NCI-H2081 treated with DMSO at 0.1 percent for 48 hours (cell line): Measurements from ENCODE around the gene CREB1.
"Not testable (repeated sequence)": the region's sequence is repeated elsewhere in the genome, so short reads cannot be mapped to it uniquely, and the experiment has no call there.

Experiments used
- DNase-seq: peaks from one replicate; lab custom pipeline; 2025; lab: John Stamatoyannopoulos, UW

The CREB1 gene

DNA sequence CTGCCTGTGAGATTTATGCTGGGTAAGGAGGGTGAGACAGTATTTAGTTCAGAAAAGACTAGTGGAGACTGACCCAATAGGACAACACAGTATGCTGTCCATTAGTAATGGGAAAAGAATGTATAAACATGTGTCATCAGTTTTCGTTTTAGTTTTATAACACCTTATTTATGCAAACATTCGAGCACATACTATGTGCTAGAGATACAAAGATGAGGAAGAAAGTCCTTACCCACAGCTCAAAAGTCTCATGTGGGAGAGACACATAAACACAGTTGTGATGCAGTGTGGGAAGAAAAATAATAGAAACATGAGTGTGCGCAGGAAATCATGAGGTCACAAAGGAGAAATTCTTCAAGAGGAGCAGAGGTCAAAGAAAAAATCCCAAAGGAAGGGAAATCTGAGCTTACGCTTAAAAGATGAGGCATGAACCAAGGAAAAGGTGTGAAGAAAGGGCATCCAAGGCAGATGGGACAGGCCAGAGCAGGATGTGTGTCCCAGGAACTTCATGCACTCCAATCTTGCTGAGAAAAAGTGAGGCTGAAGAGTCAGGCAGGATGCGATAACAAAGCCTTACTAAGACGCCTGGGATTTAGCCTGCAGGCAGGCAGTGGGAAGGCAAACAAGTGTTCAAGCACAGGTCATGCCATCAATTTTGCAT lies 87.4 kb downstream of the CREB1 start:
- no peak for DNase-seq

DNA sequence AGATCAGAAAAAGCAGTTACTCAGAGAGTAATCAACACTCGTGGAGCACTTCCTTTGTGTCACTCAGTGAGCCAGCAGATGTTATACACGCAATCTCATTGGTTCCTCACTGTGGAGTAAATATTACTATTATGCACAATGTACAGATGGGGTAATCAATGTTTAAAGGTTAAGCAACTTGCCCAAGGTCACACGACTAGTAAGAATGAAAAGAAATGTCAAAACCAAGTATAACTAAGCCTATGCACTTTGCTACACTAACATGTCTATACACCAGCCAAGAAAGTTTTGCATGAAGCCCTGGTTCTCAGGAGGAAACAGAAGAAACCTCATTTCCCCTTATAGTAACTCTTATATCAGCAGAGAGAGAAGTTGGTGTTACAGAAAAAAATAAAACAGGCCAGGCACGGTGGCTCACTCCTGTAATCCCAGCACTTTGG lies 90.0 kb downstream of the CREB1 start:
- DNase-seq, result no peak

DNA sequence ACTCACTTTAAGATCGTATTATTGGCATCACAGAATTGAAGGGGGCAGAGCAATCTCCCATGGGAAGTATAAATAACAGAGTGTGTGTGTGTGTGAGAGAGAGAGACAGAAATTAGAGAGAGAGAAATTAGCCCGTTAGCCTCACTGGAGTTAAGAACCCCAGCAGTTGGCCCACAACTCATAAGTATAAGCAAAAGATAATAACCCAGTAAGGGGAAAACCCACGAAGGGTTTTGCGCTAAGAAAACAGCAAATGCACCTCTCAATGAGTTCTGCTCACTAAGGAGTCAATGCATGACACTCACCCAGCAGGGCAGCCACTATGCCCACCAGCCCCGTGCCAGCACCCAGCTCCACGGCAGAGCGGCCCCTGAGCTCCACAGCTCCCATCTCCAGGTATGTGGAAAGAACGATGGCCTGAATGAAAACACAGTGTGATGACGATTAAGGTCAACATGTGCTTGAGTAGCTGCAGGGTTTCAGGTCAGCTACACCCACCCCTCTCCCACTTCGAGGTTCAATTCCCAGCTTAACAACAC lies 91.8 kb downstream of the CREB1 start:
- DNase-seq, result no peak

DNA sequence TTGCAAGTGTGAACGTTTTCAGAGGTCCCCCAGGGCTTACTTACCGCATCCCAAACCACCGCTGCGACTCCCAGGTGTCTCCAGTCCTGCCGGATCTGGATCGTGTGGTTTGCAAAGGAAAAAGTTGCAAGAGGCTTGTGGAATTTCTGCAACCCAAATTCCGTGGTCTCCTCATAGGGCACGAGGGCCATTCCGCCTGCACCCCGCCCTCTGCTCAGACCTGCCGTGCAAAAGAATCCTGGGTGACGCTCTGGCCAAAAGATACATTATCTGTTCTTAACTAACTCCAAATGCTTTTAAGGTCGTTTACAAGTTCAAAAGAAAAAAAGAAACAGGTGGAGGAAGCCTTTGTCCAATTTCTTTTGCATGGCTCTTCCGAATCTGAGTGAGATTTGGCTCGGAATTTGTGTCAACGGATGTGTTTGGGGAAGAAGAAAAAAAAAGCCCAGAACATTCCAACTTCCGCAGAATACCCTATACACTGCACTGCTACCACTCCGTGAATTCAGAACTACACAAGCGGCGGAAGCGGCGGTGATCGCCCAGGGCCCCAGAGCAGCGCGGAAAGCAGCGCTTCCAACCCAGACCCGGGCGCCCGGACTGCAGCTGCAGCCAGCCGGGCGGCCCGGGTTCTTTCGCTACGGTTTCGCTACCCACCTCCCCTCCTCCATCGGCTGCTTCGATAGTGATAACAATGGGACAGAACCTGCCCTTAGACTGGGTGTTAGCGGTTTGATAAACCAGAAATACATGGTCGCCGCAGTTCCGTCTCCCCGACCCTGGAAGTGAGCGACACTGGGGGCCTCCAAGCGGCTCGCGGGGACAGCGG lies 94.6 kb downstream of the CREB1 start:
- no peak for DNase-seq

DNA sequence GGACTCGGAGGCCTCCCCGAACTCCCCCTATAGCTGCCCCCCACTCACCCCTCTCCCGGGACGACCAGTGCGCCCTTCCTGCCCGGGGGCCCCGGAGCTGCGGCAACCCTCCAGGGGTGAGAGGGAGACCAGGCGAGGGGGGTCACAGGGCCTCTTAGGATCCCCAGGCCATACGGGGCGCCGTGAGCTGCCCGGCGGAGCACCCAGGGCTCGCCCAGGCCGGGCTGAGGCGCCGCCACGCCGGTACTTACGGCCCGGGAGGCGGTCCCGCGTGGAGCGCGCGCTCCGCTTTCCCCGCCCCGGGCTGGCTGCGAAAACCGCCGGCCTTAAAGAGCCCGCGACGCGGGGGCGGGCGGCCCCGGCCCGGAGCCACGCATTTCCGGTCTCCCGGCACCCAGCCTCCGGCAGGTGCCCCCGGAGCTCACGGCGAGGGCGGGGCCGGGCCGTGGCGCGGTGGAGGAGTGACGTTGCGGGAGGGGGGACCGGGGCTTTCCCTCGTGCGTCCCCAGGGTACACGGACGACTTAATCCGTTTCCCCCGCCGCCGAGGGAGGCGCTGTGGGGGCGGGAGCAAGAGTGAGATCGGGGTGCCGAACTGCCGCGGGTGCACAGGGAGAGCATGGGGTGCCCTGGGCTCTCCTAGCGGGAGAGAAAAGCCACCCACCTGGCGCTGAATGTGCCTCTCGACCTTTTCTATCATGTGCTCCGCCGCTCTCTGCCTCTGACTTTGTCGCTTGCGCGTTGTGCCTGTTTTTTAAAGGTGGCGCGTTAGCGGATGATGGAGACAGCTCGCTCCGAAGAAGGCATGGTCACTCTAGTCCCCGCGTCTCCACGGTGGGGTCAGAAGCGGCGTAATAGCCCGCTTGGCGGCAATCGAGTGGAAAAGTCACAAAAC lies 95.5 kb downstream of the CREB1 start, which contains the start of gene METTL21A:
Gene METTL21A (minus strand): TSS at position 381 of the 894 bp plus-strand sequence. CDS start 1,019 bp downstream, outside the sequence.
- peak; percentile 66 for DNase-seq

DNA sequence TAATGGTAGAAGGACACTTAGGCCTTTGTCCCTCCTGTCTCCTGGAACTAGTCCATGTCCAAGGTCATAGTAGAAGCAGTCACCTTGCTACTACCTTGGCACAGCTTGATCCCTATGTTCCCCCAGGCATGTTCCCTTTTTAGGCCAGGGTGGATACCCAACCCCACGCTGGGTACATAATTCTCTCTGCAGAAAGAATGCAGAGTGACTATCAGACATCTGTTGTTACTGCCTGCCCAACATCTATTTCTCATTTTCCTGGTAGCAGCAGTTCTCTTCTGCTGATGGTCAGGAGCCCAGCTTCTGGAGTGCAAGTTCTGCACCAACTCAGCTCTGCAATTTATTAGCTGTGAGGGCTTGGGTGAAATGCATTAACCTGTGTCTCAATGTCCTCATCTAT lies 99.8 kb downstream of the CREB1 start:
- DNase-seq, result no peak

DNA sequence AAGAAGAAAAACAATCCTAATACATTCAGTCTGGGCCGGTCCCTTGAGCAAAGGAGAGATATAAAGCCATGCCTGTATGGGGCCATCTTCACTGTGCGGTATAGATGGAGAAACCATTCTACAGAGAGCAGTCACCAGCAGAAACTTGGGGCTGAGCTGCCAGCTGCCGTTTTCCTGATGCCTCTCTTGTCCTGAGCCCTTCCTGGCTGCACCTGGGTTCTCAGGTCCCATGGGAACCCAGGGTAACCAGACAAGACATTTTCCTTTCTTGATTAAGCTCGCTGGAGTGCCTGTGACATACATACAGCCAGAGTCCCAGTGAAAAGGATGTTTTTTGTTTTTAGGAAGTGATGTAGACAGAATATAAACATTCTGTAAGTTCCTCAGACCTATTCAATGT lies 100.7 kb downstream of the CREB1 start:
- DNase-seq, result no peak

DNA sequence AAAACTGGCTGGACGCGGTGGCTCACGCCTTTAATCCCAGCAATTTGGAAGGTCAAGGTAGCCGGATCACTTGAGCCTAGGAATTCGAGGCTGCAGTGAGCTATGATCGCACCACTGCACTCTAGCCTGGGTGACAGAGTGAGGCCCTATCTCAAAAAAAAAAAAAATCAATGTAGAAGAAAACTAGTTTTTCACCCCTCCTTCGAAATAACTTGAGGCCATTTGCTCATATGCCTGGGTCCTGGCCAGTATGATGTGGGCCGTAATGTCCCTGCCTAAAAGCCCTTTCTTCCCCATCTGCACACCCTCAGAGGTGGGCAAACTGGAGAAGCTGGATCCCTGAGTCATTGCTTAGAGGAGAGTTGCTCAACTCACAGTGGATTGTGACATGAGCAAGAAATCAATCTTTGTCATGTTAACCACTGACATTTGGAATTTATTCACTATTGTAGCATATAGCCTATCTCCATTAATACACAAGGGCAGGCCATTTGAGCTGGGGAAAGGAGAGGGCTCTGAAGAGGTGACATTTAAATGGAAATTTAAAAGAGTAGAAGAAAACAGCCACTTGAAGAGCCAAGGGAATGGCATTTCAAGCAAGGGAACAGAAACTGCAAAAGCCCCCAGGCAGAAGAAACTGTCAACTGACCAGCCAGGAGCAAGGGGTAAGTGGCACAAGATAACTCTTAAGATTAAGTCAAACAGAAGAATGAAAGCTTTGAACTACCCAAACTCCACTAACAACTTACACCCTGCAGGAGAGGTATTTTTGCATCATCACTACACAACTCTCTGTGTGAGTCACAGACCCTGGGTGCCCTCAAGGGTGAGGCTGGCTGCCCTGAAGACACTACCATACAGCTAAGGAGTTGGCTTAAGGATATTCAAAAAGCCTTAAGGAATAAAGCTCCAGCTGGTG lies 103.1 kb downstream of the CREB1 start:
- no peak for DNase-seq

DNA sequence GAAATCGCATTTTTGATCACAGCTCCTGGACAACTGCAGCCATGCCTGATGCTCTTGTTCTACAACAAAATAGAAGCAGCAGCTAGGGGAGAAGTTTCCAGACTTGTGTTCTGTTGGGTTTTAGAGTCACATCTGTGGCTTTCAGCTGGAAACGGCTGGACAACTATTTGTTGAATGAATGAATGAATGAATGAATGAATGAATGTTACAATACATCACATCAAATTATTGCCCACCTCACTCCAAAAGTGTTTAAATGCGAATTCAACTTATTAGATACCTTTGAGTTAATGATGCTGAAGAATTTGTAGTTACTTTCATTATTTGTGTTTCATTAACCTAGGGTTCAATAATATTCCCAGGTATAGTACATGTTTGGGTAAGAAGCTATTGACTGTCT lies 103.9 kb downstream of the CREB1 start:
- DNase-seq, result no peak

DNA sequence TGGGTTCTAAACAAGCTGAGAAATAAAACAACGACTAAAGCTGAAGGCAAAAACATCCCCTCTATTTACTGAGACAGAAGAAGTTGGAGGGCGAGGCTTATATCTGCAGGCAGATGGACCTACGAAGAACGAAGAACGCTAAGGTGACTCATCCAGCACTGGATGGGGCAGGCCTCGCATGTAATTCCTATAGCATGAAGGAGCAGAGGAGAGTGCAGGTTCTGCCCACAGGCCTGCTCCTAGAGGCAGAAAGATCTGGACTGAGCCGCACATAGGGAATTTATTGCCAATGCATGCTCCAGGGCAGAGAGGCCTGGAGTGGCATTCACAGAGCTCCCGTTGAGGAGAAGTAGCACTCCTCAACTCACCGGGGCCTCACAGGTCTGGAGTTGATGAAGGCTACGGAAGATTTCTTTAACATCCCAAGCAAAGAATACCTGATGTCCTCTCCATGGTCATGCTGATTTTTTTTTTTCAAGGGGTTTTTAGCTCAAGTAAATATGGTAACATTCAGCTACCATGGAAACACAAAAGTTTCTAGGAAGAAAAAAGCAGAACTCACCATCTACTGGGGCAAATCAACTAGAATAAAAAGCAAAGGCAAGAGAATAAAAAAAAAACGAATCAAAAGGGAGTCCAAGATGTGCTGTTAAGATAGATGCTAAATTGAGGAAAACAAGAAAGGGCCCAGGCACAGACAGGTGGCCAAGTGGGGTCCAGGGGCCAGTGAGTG lies 105.9 kb downstream of the CREB1 start:
- DNase-seq, result no peak

DNA sequence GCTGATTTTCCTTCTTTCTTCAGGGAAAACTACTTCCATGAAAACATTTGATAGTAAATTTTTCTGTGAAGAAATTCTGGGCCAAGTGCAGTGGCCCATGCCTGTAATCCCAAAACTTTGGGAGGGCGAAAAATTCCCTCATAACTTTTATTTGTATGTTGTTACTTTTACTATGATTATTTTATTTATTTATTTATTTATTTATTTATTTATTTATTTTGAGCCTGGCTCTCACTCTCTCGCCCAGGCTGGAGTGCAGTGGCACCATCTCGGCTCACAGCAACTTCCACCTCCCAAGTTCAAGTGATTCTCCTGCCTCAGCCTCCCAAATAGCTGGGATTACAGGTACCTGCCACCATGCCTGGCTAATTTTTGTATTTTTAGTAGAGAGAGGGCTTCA lies 109.5 kb downstream of the CREB1 start:
- not testable (repeated sequence) for DNase-seq

DNA sequence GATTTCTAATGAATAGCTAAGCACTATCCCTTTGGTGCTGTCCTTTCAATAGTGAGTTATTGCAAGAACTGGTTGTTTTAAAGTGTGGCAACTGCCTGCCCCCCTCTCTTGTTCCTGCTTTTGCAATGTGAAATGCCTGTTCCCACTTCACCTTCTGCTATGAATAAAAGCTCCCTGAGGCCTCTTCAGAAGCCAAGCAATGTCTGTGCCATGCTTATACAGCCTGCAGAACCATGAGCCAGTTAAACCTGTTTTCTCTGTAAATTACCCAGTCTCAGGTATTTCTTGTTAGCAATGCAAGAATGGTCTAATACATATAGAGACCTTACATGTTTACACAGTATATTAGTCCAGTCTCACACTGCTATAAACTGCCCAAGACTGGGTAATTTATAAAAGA lies 110.4 kb downstream of the CREB1 start:
- no peak for DNase-seq

DNA sequence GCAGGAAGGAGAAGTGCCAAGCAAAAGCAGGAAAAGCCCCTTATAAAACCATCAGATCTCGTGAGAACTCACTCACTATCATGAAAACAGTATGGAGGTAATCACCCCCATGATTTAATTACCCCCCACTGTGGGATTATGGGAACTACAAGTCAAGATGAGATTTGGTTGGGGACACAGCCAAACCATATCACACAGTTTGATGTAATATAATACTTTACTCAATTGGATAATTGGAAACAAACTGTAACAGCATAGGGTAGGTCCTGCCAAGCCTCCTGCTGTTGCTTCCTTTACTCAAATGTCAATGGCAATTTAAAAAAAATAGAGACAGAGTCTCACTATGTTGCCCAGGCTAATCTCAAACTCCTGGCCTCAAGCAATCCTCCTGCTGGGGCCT lies 110.9 kb downstream of the CREB1 start:
- no peak for DNase-seq

DNA sequence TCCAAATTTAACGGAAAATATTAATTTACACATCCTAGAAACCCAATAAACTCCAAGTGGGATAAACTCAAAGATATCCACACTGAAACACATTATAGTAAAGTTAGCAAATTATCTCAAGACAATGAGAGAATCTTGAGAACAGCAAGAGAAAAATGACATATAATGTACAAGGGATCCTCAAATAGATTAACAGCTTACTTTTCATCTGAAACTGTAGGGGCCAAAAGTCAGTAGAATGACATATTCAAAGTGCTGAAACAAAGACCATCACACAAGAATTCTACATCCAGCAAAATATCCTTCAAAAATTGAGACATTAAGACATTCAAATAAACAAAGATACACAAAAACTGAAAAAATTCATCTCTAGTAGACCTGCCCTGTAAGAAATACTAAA lies 114.1 kb downstream of the CREB1 start:
- DNase-seq, result no peak

DNA sequence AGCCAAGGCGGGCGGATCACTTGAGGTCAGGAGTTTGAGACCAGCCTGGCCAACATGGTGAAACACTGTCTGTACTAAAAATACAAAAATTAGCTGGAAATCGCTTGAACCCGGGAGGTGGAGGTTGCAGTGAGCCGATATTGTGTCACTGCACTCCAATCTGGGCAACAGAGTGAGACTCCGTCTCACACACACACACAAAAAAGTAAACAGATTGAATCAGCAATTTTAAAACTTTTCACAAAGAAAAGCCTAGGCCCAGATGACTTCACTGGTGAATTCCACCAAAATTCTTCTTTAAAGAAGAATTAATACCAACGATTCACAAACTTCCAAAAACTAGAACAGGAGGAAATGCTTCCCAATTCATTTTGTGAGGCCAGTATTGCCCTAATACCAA lies 116.8 kb downstream of the CREB1 start:
- DNase-seq, result not testable (repeated sequence)
